GM12801 (cell line): ENCODE measurements around the gene TGFBR3.

Experiments used
- TF ChIP-seq, protein P1 (sequence below): IDR thresholded peaks from one replicate; pipeline ENCODE4 v1.5.1; 2011; ENCODE audit warnings: control low read depth; ENCODE audit not compliant: insufficient read length; ENCODE audit errors: extremely low read depth

TGFBR3 gene

DNA sequence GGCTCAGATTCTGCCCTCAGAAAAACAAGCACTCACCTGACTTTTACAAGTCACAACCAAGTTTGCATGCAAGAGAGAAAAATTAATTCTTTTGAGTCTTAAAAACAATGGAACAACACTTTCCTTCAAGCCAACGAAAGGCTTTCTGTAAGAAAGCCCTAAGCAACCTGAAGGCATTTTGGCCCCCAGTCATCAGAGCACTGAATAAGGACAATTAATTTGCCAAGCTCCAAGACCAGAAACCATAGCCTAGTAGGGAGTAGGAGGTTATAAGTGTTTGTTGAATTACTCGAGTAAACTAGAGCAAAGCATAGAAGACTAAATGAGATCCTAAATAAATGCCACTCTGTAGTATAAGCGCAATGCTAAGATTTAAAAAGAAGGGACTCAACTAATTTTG lies 4.7 kb downstream of the TGFBR3 start:
- TF ChIP-seq, protein P1, sequence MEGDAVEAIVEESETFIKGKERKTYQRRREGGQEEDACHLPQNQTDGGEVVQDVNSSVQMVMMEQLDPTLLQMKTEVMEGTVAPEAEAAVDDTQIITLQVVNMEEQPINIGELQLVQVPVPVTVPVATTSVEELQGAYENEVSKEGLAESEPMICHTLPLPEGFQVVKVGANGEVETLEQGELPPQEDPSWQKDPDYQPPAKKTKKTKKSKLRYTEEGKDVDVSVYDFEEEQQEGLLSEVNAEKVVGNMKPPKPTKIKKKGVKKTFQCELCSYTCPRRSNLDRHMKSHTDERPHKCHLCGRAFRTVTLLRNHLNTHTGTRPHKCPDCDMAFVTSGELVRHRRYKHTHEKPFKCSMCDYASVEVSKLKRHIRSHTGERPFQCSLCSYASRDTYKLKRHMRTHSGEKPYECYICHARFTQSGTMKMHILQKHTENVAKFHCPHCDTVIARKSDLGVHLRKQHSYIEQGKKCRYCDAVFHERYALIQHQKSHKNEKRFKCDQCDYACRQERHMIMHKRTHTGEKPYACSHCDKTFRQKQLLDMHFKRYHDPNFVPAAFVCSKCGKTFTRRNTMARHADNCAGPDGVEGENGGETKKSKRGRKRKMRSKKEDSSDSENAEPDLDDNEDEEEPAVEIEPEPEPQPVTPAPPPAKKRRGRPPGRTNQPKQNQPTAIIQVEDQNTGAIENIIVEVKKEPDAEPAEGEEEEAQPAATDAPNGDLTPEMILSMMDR: no peak

DNA sequence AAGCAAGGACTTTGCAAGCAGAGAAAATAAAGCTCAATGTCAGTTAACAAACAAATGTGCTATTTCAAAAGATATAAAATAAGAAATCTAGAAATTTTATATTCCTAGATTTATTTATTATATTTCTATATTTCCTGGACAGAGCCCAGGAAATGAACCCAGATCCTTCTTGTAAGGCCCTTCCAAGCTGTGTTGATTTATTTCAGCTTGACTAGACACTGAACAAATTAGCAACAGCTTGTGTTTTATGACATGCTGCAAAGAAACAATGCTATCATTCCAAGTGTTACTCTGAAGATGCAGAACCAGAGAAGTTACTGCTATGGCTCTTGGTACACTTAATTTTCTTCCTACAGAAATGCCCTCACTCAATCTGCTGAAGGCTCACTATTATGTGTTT lies 6.2 kb downstream of the TGFBR3 start:
- TF ChIP-seq, protein P1: no peak

DNA sequence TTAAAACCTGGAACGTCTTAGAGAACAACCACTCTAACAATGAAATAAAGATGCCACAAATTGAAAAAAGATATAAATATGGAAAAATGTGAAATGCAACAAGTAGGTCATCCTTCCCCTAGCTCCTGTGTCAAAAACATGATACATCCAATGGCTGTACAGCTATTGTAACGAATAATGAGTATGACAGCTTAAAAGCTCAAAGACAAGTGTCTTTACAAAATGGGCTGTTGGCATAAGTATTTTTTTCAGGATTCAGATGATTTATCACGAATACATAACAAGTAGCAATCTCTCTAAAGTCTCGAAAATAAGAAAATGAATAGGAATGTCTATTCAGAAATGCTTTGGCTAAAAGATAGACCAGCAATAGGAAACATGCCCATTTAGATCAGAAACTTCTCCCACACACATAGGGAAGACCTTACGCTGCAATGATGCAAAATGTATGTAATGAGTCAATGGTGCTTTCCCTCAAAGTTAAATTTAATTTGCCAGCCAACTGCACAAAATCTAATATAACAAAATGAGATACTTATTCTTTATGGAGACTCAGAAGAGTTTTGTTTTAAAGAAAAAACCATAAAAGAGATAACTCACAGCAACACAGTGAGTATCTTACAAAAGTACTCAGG lies 8.3 kb downstream of the TGFBR3 start:
- TF ChIP-seq, protein P1: no peak

DNA sequence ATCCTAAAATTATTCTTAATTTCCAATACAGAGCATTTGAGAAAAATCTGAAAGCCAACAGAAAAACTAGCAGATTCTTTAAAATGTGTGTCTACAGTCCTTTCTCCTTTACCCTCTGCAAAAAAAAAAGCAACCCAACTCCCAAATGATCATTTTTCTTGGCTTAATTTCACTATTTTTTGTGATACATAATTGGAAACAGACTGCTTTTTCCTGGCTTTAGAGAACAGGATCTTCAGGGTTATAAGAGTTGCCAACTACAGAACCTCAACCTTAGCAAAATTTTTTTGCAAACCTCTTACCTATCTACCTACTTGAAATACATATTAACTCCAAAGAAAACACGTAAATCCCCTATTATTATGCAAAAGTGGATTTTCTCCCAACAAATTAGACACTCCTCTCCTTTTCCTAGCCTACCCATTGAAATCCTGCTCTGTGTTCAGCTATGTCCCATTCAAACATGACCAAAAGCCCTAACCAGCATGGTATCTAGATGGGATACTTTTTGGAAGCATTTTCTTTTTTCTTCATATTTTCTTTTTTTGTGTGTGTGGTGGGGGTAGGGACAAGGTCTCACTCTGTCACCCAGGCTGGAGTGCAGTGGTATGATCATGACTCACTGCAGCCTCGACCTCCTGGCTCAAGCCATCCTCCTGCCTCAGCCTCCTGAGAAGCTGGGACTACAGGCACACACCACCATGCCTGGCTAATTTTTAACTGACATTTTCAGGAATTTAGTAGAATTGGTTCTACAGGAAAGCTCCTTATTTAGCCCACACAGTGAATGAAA lies 9.0 kb downstream of the TGFBR3 start:
- TF ChIP-seq, protein P1: no peak

DNA sequence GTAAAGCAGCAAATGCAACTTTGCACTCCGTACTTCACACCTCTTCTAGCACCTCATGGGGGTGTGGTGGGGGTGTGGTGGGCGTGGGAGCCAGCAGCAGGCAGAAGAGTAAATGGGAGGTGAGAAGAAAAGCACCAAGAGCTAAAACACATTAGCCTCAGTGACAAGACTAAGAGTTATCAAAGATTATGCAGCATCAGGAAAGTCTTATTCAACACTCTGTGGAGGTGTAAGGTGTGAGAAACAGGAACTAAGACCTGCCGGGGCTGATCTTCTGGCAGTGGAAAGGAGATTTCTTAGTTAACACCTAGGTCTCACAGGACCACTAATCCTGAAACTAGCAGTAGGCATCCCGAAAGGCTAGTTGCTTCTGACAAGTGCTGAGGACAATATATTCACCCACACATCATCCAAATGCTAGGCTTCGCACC lies 9.9 kb downstream of the TGFBR3 start:
- TF ChIP-seq, protein P1: no peak

DNA sequence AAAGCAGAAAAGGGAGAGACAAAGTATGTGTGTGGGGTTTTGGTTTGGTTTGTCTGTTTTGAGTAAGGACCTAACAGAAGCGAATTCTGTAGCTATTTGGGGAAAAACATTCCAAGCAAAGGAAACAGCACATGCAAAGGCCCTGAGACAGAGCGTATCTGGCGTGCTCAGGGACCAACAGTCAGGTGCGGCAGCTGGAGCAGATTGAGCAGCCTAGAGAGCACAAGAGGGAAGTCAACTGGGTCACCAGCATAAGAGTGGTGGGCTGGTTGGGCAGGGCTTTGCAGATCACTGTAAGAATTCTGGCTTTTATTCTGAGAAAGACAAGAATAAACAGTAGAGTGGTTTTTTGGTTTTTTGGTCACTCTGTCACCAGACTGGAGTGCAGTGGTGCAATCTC lies 11.8 kb downstream of the TGFBR3 start:
- TF ChIP-seq, protein P1: no peak

DNA sequence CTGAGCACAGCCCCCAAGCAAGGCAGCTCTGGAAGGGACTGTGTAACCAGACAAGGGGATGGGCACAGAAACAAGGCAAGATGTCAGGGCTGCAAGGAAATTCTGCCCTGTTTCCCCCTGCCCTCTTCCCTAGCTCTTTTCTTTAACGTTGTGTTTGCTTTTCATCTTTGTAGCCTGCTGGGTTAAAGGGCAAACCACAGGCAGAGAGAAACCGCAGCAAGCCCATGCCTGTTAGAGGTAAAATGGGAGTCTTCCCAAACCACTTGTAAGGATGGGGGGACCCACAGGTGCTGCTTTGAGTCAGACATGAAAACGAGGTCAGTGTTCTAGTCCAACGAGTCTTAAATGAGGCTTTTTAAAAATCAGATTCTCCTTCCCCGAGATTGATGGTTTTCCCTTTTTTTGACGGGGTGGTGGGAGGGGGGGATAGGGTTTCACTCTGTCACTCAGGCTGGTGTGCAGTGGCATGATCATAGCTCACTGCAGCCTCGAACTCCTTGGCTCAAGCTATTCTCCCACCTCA lies 13.3 kb downstream of the TGFBR3 start:
- TF ChIP-seq, protein P1: no peak
